Body of pancreas (tissue), 2 donors: ENCODE measurements around the gene TOX2. TPM values are rescaled to one million over a fixed set of nuclear protein-coding genes. Genes with fewer than 3 reads are reported as not detected.

ENCODE experiments used
- small RNA-seq: library from RNA; depleted of rRNA; stranded (forward); fragments of <200 nt; gene quantifications from one replicate; pipeline ENCODE3, GENCODE V24; 2016
- total RNA-seq, 2 donors: library from RNA; depleted of rRNA; stranded (reverse); fragments of >200 nt; gene quantifications; one replicate each; pipeline ENCODE4 v1.1.0, GENCODE V29; 2016

Gene TOX2
- total RNA-seq, 2 donors from 2014 or later = 1.8 to 2.0 TPM

Small RNAs within 50 kb of the gene (small RNA-seq; reads per million reads assigned to genes)
- gene RN7SL443P = not detected

Other genes starting within 250 kb of the TOX2 start
- gene MYBL2, start 247.7 kb upstream of the TOX2 start, total RNA-seq = 1 to 10 TPM; 3.0 to 3.6 TPM
- gene GTSF1L, start 187.8 kb upstream of the TOX2 start, total RNA-seq = not detected